Measurements from ENCODE around the gene CRELD2. TPM values are rescaled to one million over a fixed set of nuclear protein-coding genes. Genes with fewer than 3 reads are reported as not detected.

The CRELD2 gene
- total RNA-seq, 6 experiments from 2014 or later = 26.0 to 56.4 (median 47.8) TPM

- Histone ChIP-seq H3K27me3 (no peaks in the 10 kb centered on the region), H3K4me1 (no peaks in the 10 kb centered on the region), H3K9me3 (no peaks in the 10 kb centered on the region), H3K27ac (no peak overlapping the region), H3K36me3 (peaks cover 0 to 30% (median 11%) of the 10 kb centered on the region in 4 donors), H3K4me3 (no peak overlapping the region)
- ATAC-seq = peak in 2 of 4 donors; percentile 14 to 16
- 83% methylated on average over 4 of the region's 17 CpGs for WGBS (ENCODE audit: insufficient coverage, low coverage, low lambda C conversion rate, missing lambda C conversion rate)
- no peak for TF ChIP-seq POLR2A (IDR thresholded peaks at IDR 0.05)
- intact Hi-C loops (cut with DNase I) = no loop called here
- DNase-seq = peak in 1 of 3 donors; percentile 45
Measured at GRCh38 chr22:49903322-49904039, 15.0 kb upstream of the CRELD2 start.

GRCh38 chr22:49904040-49904369, 14.4 kb upstream of the CRELD2 start:
- no CpG with 5 or more reads among the region's 11 CpGs for WGBS (ENCODE audit: insufficient coverage, low coverage, low lambda C conversion rate, missing lambda C conversion rate)
- TF ChIP-seq POLR2A (IDR thresholded peaks at IDR 0.05) = no peak
- TF ChIP-seq CTCF (IDR thresholded peaks at IDR 0.05) = no peak
- no peak overlapping the region for H3K4me3 ChIP-seq
- no peak overlapping the region for H3K27ac ChIP-seq
- H3K36me3 ChIP-seq = peaks cover 0 to 35% (median 11%) of the 10 kb centered on the region in 4 donors
- intact Hi-C loops (cut with DNase I) = no loop called here
- no peak for DNase-seq
- no peaks in the 10 kb centered on the region for H3K9me3 ChIP-seq
- no peaks in the 10 kb centered on the region for H3K4me1 ChIP-seq
- ATAC-seq = no peak
- no peaks in the 10 kb centered on the region for H3K27me3 ChIP-seq

- intact Hi-C loops (cut with DNase I) = no loop called here
- DNase-seq (no peak), ATAC-seq (no peak)
- no peaks in the 10 kb centered on the region for H3K9me3 ChIP-seq
- no peak overlapping the region for H3K27ac ChIP-seq
- no peaks in the 10 kb centered on the region for H3K4me1 ChIP-seq
- H3K36me3 ChIP-seq = peaks cover 0 to 38% (median 13%) of the 10 kb centered on the region in 4 donors
- TF ChIP-seq POLR2A (IDR thresholded peaks at IDR 0.05) (no peak), CTCF (IDR thresholded peaks at IDR 0.05) (no peak)
- 96% methylated on average over 16 of the region's 18 CpGs for WGBS (ENCODE audit: insufficient coverage, low coverage, low lambda C conversion rate, missing lambda C conversion rate)
- no peak overlapping the region for H3K4me3 ChIP-seq
- no peaks in the 10 kb centered on the region for H3K27me3 ChIP-seq
Measured at GRCh38 chr22:49905465-49905864, 13.0 kb upstream of the CRELD2 start.

GRCh38 chr22:49906071-49906798, 12.2 kb upstream of the CRELD2 start:
- Histone ChIP-seq H3K9me3 (no peaks in the 10 kb centered on the region), H3K4me1 (no peaks in the 10 kb centered on the region), H3K36me3 (peaks cover 0 to 38% (median 13%) of the 10 kb centered on the region in 4 donors), H3K4me3 (no peak overlapping the region), H3K27me3 (no peaks in the 10 kb centered on the region), H3K27ac (no peak overlapping the region)
- 86% methylated on average over 3 of the region's 28 CpGs for WGBS (ENCODE audit: insufficient coverage, low coverage, low lambda C conversion rate, missing lambda C conversion rate)
- TF ChIP-seq POLR2A (IDR thresholded peaks at IDR 0.05) (no peak), CTCF (IDR thresholded peaks at IDR 0.05) (no peak)
- intact Hi-C loops (cut with DNase I) = no loop called here
- DNase-seq = peak in 1 of 3 donors; percentile 18
- ATAC-seq = no peak

- Histone ChIP-seq H3K36me3 (peaks cover 0 to 33% (median 13%) of the 10 kb centered on the region in 4 donors), H3K27me3 (no peaks in the 10 kb centered on the region), H3K4me3 (no peak overlapping the region), H3K9me3 (no peaks in the 10 kb centered on the region), H3K4me1 (no peaks in the 10 kb centered on the region), H3K27ac (no peak overlapping the region)
- ATAC-seq (no peak), DNase-seq (peak in 1 of 3 donors; percentile 20)
- intact Hi-C loops (cut with DNase I) = no loop called here
- WGBS (ENCODE audit: insufficient coverage, low coverage, low lambda C conversion rate, missing lambda C conversion rate) = 90% methylated on average over 6 of the region's 14 CpGs
- no peak for TF ChIP-seq CTCF (IDR thresholded peaks at IDR 0.05)
- TF ChIP-seq POLR2A (IDR thresholded peaks at IDR 0.05) = no peak
Measured at GRCh38 chr22:49906799-49907290, 11.6 kb upstream of the CRELD2 start.
